Skeletal muscle tissue (tissue), 4 donors: ENCODE data around the gene CDC25B. TPM values are rescaled to one million over a fixed set of nuclear protein-coding genes. Genes with fewer than 3 reads are reported as not detected.

Experiments
- H3K27ac ChIP-seq: one replicate; pipeline ENCODE4 v1.7.0; 2013; ENCODE audit warnings: mild to moderate bottlenecking, low read depth, low read length, inconsistent platforms
- H3K27me3 ChIP-seq, 3 donors: one replicate each; pipeline ENCODE4 v1.7.0; 2013; ENCODE audit warnings: low read length in 3 of 3; ENCODE audit not compliant: control insufficient read depth in 3 of 3, insufficient read depth in 3 of 3
- H3K36me3 ChIP-seq, 3 donors: one replicate each; pipeline ENCODE4 v1.7.0; 2013; ENCODE audit warnings: low read length in 3 of 3; ENCODE audit not compliant: control insufficient read depth in 3 of 3, insufficient read depth in 3 of 3
- H3K4me1 ChIP-seq, 3 donors: one replicate each; pipeline ENCODE4 v1.7.0; 2013; ENCODE audit warnings: low read length in 3 of 3, mild to moderate bottlenecking in 3 of 3; ENCODE audit not compliant: control insufficient read depth in 3 of 3, insufficient read depth in 3 of 3
- H3K4me3 ChIP-seq, 3 donors: one replicate each; pipeline ENCODE4 v1.7.0; 2013; ENCODE audit warnings: low read length in 3 of 3
- H3K9ac ChIP-seq, 3 donors: one replicate each; pipeline ENCODE4 v1.7.0; 2013; ENCODE audit warnings: low read length in 3 of 3, mild to moderate bottlenecking in 3 of 3, moderate library complexity in 2 of 3, low read depth in 1 of 3
- H3K9me3 ChIP-seq, 3 donors: one replicate each; pipeline ENCODE4 v1.7.0; 2013; ENCODE audit warnings: low read length in 3 of 3; ENCODE audit not compliant: control insufficient read depth in 3 of 3
- total RNA-seq: library from RNA; depleted of rRNA; stranded (reverse); fragments of >200 nt; gene quantifications from one replicate; pipeline ENCODE4 v1.2.3, GENCODE V29; 2014
- donor health status: Osteomylitis.

Gene CDC25B
- 28.7 TPM for total RNA-seq

DNA sequence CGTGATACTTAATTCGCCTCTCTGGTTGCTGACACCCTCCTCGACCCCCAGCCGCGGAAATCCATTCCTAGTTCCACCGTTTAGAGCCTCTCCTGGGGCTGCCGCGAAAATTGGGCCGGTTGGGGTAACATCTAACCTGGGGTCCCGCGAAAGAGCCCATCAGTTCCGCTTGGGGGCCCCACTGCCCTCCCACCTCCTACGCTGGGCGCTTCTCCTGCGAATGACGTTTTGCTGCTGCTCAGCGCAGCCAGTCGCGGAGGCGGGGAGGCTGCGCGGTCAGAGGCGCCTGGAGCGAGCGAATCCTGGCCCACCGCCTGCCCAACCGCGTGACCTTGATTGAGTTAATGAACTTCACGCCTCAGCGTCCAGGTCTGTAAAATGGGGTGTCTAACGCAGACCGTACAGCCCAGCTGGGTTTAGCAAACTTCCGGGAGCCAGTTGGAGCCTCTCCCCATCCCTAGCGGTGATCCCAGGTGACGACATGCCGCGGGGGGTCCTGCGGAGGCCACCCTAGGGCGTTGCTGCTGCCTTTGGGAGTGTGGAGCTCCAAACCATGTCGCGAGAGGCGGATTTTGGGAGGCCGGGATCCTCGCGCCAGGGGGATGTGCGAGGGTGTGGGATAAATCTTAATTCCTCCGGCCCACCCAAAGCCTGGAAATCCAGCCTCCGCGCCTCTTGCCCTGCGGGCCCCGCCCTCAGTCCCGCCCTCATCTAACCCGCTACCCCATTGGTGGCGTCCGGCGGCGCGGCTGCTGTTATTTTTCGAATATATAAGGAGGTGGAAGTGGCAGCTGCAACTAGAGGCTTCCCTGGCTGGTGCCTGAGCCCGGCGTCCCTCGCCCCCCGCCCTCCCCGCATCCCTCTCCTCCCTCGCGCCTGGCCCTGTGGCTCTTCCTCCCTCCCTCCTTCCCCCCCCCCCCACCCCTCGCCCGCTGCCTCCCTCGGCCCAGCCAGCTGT is at the start of gene CDC25B:
Gene CDC25B (plus strand): TSS at position 800 of the 958 bp plus-strand sequence. CDS start 222 bp downstream, outside the sequence.
- H3K4me1 ChIP-seq = peaks cover 8 to 27% (median 15%) of the 10 kb centered on the region in 3 donors
- H3K4me3 ChIP-seq = peak within 1 kb of the TSS; percentile 91 to 94 (median 91)
- H3K27me3 ChIP-seq = no peaks in the 10 kb centered on the region
- no peaks in the 10 kb centered on the region for H3K9me3 ChIP-seq
- peaks cover 4 to 7% (median 6%) of the 10 kb centered on the region in 3 donors for H3K36me3 ChIP-seq
- peak within 1 kb of the TSS; percentile 96 for H3K27ac ChIP-seq
- H3K9ac ChIP-seq = peak within 1 kb of the TSS; percentile 78 to 96 (median 89)

DNA sequence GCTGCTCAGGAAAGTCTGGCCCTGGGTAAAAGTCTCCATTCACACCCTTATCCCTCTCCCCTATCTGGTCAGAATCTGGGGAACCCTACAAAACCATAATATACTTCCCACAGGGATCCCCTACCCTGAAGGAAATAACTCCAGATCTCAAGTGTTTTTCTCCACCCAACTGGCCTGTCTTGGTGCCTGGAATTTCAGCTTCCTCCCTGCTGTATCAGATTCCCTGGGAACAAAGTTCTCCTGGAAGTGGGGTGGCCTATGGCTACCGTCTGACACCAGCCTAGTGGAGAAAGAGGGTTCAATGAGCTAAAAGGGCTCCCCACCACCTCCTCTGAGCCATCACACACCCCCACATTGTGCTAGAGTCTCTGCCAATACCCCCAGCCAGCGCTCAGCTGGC is 48.6 kb upstream of the CDC25B start:
- H3K4me1 ChIP-seq = peaks cover 0 to 11% (median 4%) of the 10 kb centered on the region in 3 donors
- H3K4me3 ChIP-seq = no peak overlapping the region
- peaks cover 0 to 17% (median 16%) of the 10 kb centered on the region in 3 donors for H3K36me3 ChIP-seq
- H3K9ac ChIP-seq = no peak overlapping the region
- H3K27me3 ChIP-seq = peaks cover 23 to 37% (median 30%) of the 10 kb centered on the region in 3 donors
- H3K9me3 ChIP-seq = no peaks in the 10 kb centered on the region
- H3K27ac ChIP-seq = no peak overlapping the region

DNA sequence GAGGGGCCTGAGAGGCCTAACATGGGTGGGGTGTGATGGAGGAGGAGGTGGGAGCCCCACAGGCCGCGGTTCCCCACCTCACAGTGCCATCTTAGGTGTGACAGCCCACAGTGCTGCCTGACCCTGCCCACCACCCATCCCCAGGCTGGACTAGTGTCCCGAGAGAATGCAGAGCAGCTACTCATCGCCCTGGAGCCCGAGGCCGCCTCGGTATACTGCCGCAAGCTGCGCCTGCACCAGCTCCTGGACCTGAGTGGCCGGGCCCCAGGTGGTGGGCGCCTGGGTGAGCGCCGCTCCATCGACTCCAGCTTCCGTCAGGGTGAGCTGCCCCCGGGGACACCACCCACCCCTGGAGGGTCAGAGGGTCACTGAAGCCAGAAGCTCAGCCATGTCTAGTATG is 48.0 kb upstream of the CDC25B start:
- H3K9ac ChIP-seq = no peak overlapping the region
- H3K36me3 ChIP-seq = peaks cover 0 to 17% (median 16%) of the 10 kb centered on the region in 3 donors
- peaks cover 23 to 37% (median 30%) of the 10 kb centered on the region in 3 donors for H3K27me3 ChIP-seq
- H3K9me3 ChIP-seq = no peaks in the 10 kb centered on the region
- no peak overlapping the region for H3K4me3 ChIP-seq
- H3K27ac ChIP-seq = no peak overlapping the region
- H3K4me1 ChIP-seq = peaks cover 0 to 13% (median 4%) of the 10 kb centered on the region in 3 donors

DNA sequence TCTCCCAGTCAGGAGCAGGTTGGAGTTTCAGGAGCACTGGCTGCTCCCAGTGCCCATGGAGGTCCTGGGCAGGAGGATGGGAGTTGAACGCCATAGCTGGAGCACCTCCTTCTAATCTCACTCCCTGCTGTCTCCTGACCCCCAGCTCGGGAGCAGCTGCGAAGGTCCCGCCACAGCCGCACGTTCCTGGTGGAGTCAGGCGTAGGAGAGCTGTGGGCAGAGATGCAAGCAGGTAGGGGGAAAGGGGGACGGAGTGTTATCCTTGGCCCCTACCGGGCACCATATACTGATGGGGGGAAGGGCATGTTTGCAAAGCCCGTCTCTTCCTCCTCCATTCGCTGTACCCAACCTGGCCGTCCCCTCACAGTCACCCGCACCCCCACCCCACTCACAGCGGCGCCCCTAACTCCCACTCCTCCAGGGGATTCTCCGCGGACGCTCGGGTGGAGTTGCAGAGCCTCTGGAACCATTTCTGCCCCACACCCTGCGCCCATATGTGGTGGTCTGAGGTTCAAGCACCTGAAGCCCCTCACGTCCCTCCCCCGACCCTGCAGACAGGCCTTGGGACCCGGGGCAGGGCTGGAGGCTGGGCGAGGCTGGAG is 46.9 kb upstream of the CDC25B start:
- no peak overlapping the region for H3K9ac ChIP-seq
- no peaks in the 10 kb centered on the region for H3K9me3 ChIP-seq
- H3K27ac ChIP-seq = no peak overlapping the region
- H3K27me3 ChIP-seq = peaks cover 19 to 37% (median 30%) of the 10 kb centered on the region in 3 donors
- no peak overlapping the region for H3K4me3 ChIP-seq
- peaks cover 0 to 13% (median 6%) of the 10 kb centered on the region in 3 donors for H3K4me1 ChIP-seq
- peaks cover 0 to 16% (median 13%) of the 10 kb centered on the region in 3 donors for H3K36me3 ChIP-seq

DNA sequence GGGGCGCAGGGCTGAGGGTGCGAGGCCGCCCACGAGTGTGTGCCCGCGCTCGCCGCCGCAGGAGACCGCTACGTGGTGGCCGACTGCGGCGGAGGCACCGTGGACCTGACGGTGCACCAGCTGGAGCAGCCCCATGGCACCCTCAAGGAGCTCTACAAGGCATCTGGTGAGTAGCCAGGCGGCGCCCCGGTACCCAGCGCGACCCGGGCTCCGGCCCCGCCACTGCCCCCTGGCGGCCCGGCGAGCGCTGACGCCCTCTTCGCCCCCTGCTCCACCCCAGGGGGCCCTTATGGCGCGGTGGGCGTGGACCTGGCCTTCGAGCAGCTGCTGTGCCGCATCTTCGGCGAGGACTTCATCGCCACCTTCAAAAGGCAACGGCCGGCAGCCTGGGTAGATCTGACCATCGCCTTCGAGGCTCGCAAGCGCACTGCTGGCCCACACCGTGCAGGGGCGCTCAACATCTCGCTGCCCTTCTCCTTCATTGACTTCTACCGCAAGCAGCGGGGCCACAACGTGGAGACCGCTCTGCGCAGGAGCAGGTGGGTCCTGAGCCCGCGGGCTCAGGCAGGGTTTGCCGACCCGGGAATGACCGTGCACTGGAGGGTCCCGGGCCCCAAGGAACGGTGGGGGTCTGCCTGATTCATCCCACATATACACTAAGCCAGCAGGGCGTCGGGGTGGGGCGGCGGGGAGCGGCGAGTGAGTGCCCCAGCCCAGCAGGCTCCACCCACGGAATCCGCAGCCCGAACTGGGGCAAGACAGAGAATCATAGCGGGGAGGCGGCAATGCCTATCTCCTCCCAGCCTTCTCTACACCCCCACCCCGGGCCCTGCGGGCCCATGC is 46.2 kb upstream of the CDC25B start:
- no peak overlapping the region for H3K27ac ChIP-seq
- peaks cover 0 to 18% (median 12%) of the 10 kb centered on the region in 3 donors for H3K36me3 ChIP-seq
- H3K9me3 ChIP-seq = no peaks in the 10 kb centered on the region
- no peak overlapping the region for H3K9ac ChIP-seq
- H3K4me3 ChIP-seq = no peak overlapping the region
- peaks cover 17 to 37% (median 30%) of the 10 kb centered on the region in 3 donors for H3K27me3 ChIP-seq
- peaks cover 0 to 13% (median 5%) of the 10 kb centered on the region in 3 donors for H3K4me1 ChIP-seq

DNA sequence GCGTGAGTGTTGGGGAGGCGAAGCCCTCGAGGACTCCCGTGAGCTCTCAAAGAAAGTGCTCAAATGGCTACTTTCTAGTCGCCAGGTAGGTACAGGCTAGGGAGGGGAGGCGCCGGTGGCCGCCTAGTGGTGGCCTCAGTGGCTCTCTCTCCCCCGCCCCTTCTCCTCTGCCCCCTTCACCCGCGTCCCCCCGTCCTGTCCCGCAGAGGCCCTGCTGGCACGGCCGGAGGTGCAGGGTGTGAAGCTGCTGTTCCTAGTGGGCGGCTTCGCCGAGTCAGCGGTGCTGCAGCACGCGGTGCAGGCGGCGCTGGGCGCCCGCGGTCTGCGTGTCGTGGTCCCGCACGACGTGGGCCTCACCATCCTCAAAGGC is 44.8 kb upstream of the CDC25B start:
- H3K4me3 ChIP-seq = no peak overlapping the region
- H3K9ac ChIP-seq = no peak overlapping the region
- no peak overlapping the region for H3K27ac ChIP-seq
- no peaks in the 10 kb centered on the region for H3K9me3 ChIP-seq
- H3K36me3 ChIP-seq = peaks cover 0 to 14% (median 13%) of the 10 kb centered on the region in 3 donors
- peaks cover 0 to 13% (median 5%) of the 10 kb centered on the region in 3 donors for H3K4me1 ChIP-seq
- H3K27me3 ChIP-seq = peaks cover 13 to 37% (median 28%) of the 10 kb centered on the region in 3 donors

DNA sequence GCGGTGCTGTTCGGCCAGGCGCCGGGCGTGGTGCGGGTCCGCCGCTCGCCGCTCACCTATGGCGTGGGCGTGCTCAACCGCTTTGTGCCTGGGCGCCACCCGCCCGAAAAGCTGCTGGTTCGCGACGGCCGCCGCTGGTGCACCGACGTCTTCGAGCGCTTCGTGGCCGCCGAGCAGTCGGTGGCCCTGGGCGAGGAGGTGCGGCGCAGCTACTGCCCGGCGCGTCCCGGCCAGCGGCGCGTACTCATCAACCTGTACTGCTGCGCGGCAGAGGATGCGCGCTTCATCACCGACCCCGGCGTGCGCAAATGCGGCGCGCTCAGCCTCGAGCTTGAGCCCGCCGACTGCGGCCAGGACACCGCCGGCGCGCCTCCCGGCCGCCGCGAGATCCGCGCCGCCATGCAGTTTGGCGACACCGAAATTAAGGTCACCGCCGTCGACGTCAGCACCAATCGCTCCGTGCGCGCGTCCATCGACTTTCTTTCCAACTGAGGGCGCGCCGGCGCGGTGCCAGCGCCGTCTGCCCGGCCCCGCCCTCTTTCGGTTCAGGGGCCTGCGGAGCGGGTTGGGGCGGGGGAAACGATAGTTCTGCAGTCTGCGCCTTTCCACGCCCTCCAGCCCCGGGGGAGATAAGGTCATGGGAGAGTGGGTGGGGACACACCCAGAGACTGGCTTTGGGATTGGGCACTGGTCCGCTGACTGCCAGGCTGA is 44.3 kb upstream of the CDC25B start:
- Histone ChIP-seq H3K4me3 (peak overlapping the region in 2 of 3 donors; percentile 23 to 54), H3K27ac (no peak overlapping the region), H3K9ac (no peak overlapping the region), H3K4me1 (peaks cover 0 to 13% (median 5%) of the 10 kb centered on the region in 3 donors), H3K27me3 (peaks cover 13 to 37% (median 25%) of the 10 kb centered on the region in 3 donors), H3K36me3 (peaks cover 0 to 14% (median 13%) of the 10 kb centered on the region in 3 donors), H3K9me3 (no peaks in the 10 kb centered on the region)

DNA sequence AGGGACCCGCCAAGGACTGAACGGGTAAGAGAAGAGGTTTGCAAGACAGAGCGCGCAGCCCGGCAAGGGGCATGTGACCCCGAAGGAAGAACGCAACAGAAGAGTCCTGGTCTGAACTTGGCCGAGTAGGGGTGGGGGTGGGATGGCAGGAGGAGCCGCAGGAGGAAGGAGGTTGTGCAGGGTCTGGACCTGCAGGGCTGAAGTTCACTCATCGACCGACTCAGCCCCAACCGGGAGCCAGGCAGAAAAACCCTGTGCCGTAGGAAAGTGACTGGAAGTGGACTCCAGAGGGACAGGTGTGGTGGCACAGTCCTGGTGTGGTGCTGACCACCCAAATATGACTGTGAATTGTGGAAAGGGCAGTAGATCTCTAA is 43.7 kb upstream of the CDC25B start:
- Histone ChIP-seq H3K4me1 (peaks cover 0 to 13% (median 5%) of the 10 kb centered on the region in 3 donors), H3K9me3 (no peaks in the 10 kb centered on the region), H3K36me3 (peaks cover 0 to 10% (median 7%) of the 10 kb centered on the region in 3 donors), H3K4me3 (peak overlapping the region in 2 of 3 donors; percentile 23 to 54), H3K9ac (no peak overlapping the region), H3K27me3 (peaks cover 13 to 32% (median 21%) of the 10 kb centered on the region in 3 donors), H3K27ac (no peak overlapping the region)

DNA sequence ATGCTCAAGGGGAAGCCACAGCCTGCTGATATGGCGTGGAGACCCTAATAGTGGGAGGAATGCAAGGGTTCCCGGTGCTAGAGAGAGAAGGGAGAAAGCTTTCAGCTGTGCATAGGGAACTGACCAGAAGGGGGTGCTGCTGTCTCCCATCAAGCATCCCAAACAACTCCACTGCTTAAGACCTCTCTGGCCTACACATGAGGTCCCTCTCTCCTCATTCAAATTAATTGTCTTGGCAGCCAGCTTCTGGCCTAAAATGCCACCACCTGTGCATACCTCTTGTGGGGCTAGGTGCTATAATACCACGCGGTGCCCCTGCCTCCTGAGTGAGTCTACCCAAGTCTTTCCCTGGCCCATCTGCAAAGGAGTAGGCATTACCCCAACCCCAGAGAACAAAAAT is 43.0 kb upstream of the CDC25B start:
- Histone ChIP-seq H3K9me3 (no peaks in the 10 kb centered on the region), H3K27ac (no peak overlapping the region), H3K9ac (no peak overlapping the region), H3K36me3 (peaks cover 0 to 11% (median 5%) of the 10 kb centered on the region in 3 donors), H3K27me3 (peaks cover 13 to 29% (median 19%) of the 10 kb centered on the region in 3 donors), H3K4me3 (no peak overlapping the region), H3K4me1 (peaks cover 0 to 13% (median 5%) of the 10 kb centered on the region in 3 donors)
